Sigmoid colon (tissue), 7 donors: Measurements from ENCODE around the gene SERPINA6. TPM values are rescaled to one million over a fixed set of nuclear protein-coding genes. Genes with fewer than 3 reads are reported as not detected.

Experiments used
- DNase-seq: peaks from one replicate; pipeline ENCODE4 v3.0.0-alpha.2; 2019
- H3K27ac ChIP-seq, 4 donors: fragments of 200-600 bp; sonication (generic); one replicate each; pipeline ENCODE4 v1.5.1; 2016 to 2019; ENCODE audit warnings: mild to moderate bottlenecking in 1 of 4
- H3K27me3 ChIP-seq, 3 donors: fragments of 200-600 bp; sonication (generic); one replicate each; pipeline ENCODE4 v1.5.1; 2019; ENCODE audit warnings: mild to moderate bottlenecking in 1 of 3
- H3K36me3 ChIP-seq, 4 donors: fragments of 200-600 bp; sonication (generic); one replicate each; pipeline ENCODE4 v1.5.1; 2016 to 2019
- H3K4me1 ChIP-seq, 4 donors: fragments of 200-600 bp; sonication (generic); one replicate each; pipeline ENCODE4 v1.5.1; 2017 to 2019
- H3K4me3 ChIP-seq, 4 donors: fragments of 200-600 bp; sonication (generic); one replicate each; pipeline ENCODE4 v1.5.1; 2017 to 2019; ENCODE audit warnings: mild to moderate bottlenecking in 2 of 4, moderate library complexity in 1 of 4
- H3K9me3 ChIP-seq, 4 donors: fragments of 200-600 bp in 3 of 4; sonication (generic) in 3 of 4; one replicate each; pipeline versions ENCODE4 v1.5.1 to v1.6.1; 2013 to 2019
- CTCF ChIP-seq, 4 experiments: fragments of 450-650 bp in 3 of 4; fragments of 200-600 bp in 1 of 4; IDR thresholded peaks; one replicate each; pipeline ENCODE4 v1.5.1; 2016 to 2019; ENCODE audit warnings: antibody characterized with exemption in 4 of 4, mild to moderate bottlenecking in 3 of 4, moderate library complexity in 2 of 4
- EP300 ChIP-seq, 4 donors: sonication (generic); formaldehyde crosslinking; IDR thresholded peaks; one replicate each; pipeline ENCODE4 v1.6.1; 2017; ENCODE audit warnings: antibody characterized with exemption in 4 of 4
- POLR2A ChIP-seq, 2 donors: fragments of 450-650 bp; IDR thresholded peaks; one replicate each; pipeline ENCODE4 v1.6.1; 2016; ENCODE audit warnings: antibody characterized with exemption in 2 of 2, mild to moderate bottlenecking in 2 of 2, moderate library complexity in 2 of 2
- POLR2AphosphoS5 ChIP-seq, 4 donors: sonication (generic); formaldehyde crosslinking; IDR thresholded peaks; one replicate each; pipeline ENCODE4 v1.6.1; 2017; ENCODE audit warnings: antibody characterized with exemption in 4 of 4
- WGBS, 2 donors: extraction: QIAGEN DNeasy Blood & Tissue Kit; methylation state at CpG; one replicate each; pipeline ENCODE4 v1.1.7; 2013; 5-methylcytosine and 5-hydroxymethylcytosine counted together
- intact Hi-C: fragments of 100-400 bp; cut with DNase I; formaldehyde crosslinking; loops from one replicate; pipeline ENCODE4 v1.15.1; 2023
- polyA plus RNA-seq, 3 donors: library from polyadenylated mRNA; stranded (reverse); fragments of 200-250 nt; gene quantifications; one replicate each; pipeline ENCODE4 v1.2.3, GENCODE V29; 2013
- total RNA-seq, 4 donors: library from RNA; depleted of rRNA; stranded (reverse); fragments of >200 nt; gene quantifications; one replicate each; pipeline ENCODE4 v1.1.0, GENCODE V29; 2016
- donor health status: healthy with polysubstance abuse.
- donor health status: Bipolar disorder and iron deficiency.
- donor health status: healthy.

Gene SERPINA6
- total and polyA plus RNA-seq, 7 donors, result 2.0 TPM; not detected in 6

GRCh38 chr14:94345344-94346064 lies 22.4 kb upstream of the SERPINA6 start:
- intact Hi-C loops, result no loop called here
- H3K4me3 ChIP-seq, result no peak overlapping the region
- no peak overlapping the region for H3K27ac ChIP-seq
- no peaks in the 10 kb centered on the region for H3K27me3 ChIP-seq
- peaks cover 0 to 11% (median 10%) of the 10 kb centered on the region in 4 donors for H3K4me1 ChIP-seq
- DNase-seq, result no peak
- no peaks in the 10 kb centered on the region for H3K36me3 ChIP-seq
- TF ChIP-seq CTCF (IDR thresholded peaks at IDR 0.05), result no peak
- WGBS, 2 donors, result 78 to 81% methylated on average over 12 of the region's 12 CpGs
- no peaks in the 10 kb centered on the region for H3K9me3 ChIP-seq

DNA sequence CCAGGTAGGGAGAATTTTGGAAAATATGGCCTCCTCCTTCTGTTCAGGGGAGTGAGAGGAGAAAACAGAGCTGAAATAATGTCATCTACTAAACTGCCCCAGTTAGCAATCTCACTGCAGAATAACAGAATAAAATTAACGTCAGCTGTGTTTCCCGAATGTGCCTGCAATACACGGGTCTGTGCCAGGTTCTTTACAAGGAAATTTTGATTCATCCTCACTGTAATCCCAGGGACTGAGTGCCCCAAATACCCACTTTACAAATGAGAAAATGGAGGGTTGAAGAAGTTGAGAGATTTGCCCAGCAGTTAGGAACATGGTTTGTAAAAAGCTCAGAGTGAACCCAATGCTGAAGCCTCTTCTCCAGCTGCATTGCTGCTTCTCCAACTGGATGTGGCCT lies 21.3 kb upstream of the SERPINA6 start:
- peaks cover 0 to 11% (median 10%) of the 10 kb centered on the region in 4 donors for H3K4me1 ChIP-seq
- no peaks in the 10 kb centered on the region for H3K27me3 ChIP-seq
- H3K36me3 ChIP-seq, result no peaks in the 10 kb centered on the region
- WGBS, 2 donors, result 86% methylated on average over 3 of the region's 3 CpGs
- TF ChIP-seq CTCF (IDR thresholded peaks at IDR 0.05) (no peak), POLR2A (IDR thresholded peaks at IDR 0.05) (no peak), EP300 (IDR thresholded peaks at IDR 0.05) (no peak), POLR2AphosphoS5 (IDR thresholded peaks at IDR 0.05) (no peak)
- intact Hi-C loops, result no loop called here
- no peak overlapping the region for H3K4me3 ChIP-seq
- no peak for DNase-seq
- H3K9me3 ChIP-seq, result no peaks in the 10 kb centered on the region
- H3K27ac ChIP-seq, result no peak overlapping the region

DNA sequence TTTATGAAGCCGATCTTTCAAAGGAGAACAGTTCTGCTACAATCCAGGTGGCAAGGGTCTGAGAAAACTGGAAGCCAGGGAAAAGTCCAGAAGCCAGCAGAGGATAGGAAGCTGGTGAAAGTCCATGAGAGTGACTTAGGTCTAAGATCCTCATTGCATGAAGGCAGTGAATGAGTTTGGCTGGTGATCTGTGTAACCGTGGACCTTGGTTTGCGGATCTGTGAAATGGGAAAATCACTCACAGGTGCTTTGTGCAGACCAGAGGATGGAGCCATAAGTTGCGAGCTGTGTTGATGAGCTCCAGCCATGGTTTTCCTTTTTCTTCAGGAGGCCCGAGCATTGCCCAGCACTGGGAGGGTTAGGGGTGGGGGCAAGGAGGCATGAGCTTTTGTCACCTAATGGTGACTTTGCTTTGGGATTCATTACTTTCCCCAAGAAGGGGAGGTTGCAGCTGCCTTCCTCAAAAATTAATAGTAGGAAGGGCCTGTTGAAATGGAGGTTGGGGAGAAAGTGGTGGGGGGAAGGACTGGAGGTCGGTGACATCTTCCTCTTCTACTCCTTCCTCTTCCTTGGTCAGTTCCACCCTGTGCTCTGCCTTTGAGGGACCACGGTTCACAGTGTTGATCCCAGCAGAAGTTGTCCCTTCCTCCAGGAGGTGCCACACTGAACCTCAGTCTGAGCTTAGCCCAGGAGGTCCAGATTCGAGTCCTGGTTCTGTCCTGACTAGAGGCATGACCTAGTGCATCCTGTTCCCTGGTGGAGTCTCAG lies 20.3 kb upstream of the SERPINA6 start:
- no peaks in the 10 kb centered on the region for H3K9me3 ChIP-seq
- no peak overlapping the region for H3K4me3 ChIP-seq
- no peaks in the 10 kb centered on the region for H3K36me3 ChIP-seq
- H3K4me1 ChIP-seq, result peaks cover 0 to 11% (median 10%) of the 10 kb centered on the region in 4 donors
- DNase-seq, result no peak
- WGBS, 2 donors, result 85 to 91% methylated on average over 8 of the region's 8 CpGs
- TF ChIP-seq POLR2AphosphoS5 (IDR thresholded peaks at IDR 0.05) (no peak), CTCF (IDR thresholded peaks at IDR 0.05) (no peak), POLR2A (IDR thresholded peaks at IDR 0.05) (no peak), EP300 (IDR thresholded peaks at IDR 0.05) (no peak)
- no peak overlapping the region for H3K27ac ChIP-seq
- H3K27me3 ChIP-seq, result no peaks in the 10 kb centered on the region
- intact Hi-C loops, result no loop called here

DNA sequence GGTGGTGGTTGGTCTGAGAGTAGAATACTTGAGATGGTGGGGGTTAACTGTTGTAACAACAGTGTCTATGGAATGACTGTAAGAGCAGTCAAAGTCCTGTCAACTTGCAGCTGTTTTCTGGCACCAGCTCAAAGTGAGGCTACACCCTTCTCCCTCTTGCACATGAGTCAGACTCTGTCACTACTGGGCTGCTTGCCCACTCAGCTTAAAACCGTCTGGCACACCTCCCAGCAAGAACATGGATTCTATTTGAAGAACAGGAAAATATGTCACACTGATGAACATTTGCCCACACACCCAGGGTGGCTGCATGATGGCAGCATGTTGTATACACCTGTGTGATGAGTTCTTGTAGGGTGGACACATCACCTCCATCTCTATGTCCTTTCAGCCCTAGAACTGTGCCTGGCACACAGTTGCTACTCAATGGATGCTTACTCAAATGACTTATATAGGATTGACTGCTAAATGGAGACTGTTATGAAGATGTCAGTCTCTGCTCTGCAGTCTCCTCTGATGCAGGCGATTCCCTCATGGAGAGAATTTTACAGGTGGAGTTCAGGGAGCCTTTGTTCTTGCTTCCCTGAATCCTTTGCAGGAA lies 19.3 kb upstream of the SERPINA6 start:
- Histone ChIP-seq H3K27me3 (no peaks in the 10 kb centered on the region), H3K27ac (peak overlapping the region in 1 of 4 donors; percentile 14), H3K36me3 (no peaks in the 10 kb centered on the region), H3K4me1 (peaks cover 0 to 11% (median 10%) of the 10 kb centered on the region in 4 donors), H3K9me3 (no peaks in the 10 kb centered on the region), H3K4me3 (no peak overlapping the region)
- intact Hi-C loops, result no loop called here
- 15 to 48% methylated on average over 2 of the region's 2 CpGs for WGBS, 2 donors
- no peak for TF ChIP-seq EP300 (IDR thresholded peaks at IDR 0.05)
- peak in 2 of 4 donors; percentile 29 to 64 for TF ChIP-seq POLR2AphosphoS5 (IDR thresholded peaks at IDR 0.05)
- TF ChIP-seq CTCF (IDR thresholded peaks at IDR 0.05), result no peak
- DNase-seq, result peak; percentile 89
